SW480 (cell line): ENCODE results near the gene CHCHD6.

ENCODE experiments used
- DNase-seq: peaks from one replicate; pipeline ENCODE4 v3.0.0-alpha.2; 2016; ENCODE audit warnings: low spot score

Gene CHCHD6

GRCh38 chr3:126944089-126944965, 240.3 kb downstream of the CHCHD6 start:
- DNase-seq: no peak

GRCh38 chr3:126945171-126945721, 241.2 kb downstream of the CHCHD6 start:
- no peak for DNase-seq

GRCh38 chr3:126945891-126946290, 241.9 kb downstream of the CHCHD6 start:
- DNase-seq: no peak

- DNase-seq: no peak
These were observed 242.4 kb downstream of the CHCHD6 start for GRCh38 chr3:126946405-126946804.

GRCh38 chr3:126947429-126947828, 243.4 kb downstream of the CHCHD6 start:
- no peak for DNase-seq

- no peak for DNase-seq
These were observed 245.0 kb downstream of the CHCHD6 start for GRCh38 chr3:126948980-126949535.

- no peak for DNase-seq
These were observed 247.5 kb downstream of the CHCHD6 start for GRCh38 chr3:126951561-126951960.

GRCh38 chr3:126952261-126952982, 248.4 kb downstream of the CHCHD6 start:
- DNase-seq: no peak

GRCh38 chr3:126952983-126953660, 249.1 kb downstream of the CHCHD6 start:
- DNase-seq: no peak

GRCh38 chr3:126954141-126954842, 250.3 kb downstream of the CHCHD6 start:
- DNase-seq: no peak

GRCh38 chr3:126955004-126955790, 251.2 kb downstream of the CHCHD6 start:
- DNase-seq: no peak

- DNase-seq: no peak
These were observed 252.3 kb downstream of the CHCHD6 start for GRCh38 chr3:126956361-126956760.

GRCh38 chr3:126956866-126957650, 253.0 kb downstream of the CHCHD6 start:
- no peak for DNase-seq

GRCh38 chr3:126957776-126958637, 254.0 kb downstream of the CHCHD6 start:
- DNase-seq: no peak

GRCh38 chr3:126958638-126959085, 254.6 kb downstream of the CHCHD6 start:
- DNase-seq: no peak

- DNase-seq: no peak
These were observed 255.3 kb downstream of the CHCHD6 start for GRCh38 chr3:126959136-126959920.

- DNase-seq: no peak
These were observed 256.0 kb downstream of the CHCHD6 start for GRCh38 chr3:126959921-126960603.
